ENCODE results near the gene MBD3.
"Not testable (repeated sequence)": the region's sequence is repeated elsewhere in the genome, so short reads cannot be mapped to it uniquely, and the experiment has no call there.

DNA sequence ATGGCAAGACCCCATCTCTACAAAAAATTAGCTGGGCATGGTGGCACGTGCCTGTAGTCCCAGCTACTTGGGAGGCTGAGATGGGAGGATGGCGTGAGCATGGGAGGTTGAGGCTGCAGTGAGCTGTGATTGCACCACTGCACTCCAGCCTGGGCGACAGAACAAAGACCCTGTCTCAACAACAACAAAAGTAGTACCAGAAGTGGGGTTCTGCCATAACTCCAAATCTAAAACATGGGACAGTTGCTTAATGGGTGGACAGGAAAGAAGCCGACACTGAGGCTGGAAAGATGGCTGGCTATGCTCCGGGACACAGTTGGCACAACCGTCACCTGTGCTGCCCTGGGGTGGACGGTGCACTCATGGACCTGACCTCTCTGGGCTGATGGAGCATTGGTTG, 57.0 kb downstream of the MBD3 start:
- TF ChIP-seq, protein P1, sequence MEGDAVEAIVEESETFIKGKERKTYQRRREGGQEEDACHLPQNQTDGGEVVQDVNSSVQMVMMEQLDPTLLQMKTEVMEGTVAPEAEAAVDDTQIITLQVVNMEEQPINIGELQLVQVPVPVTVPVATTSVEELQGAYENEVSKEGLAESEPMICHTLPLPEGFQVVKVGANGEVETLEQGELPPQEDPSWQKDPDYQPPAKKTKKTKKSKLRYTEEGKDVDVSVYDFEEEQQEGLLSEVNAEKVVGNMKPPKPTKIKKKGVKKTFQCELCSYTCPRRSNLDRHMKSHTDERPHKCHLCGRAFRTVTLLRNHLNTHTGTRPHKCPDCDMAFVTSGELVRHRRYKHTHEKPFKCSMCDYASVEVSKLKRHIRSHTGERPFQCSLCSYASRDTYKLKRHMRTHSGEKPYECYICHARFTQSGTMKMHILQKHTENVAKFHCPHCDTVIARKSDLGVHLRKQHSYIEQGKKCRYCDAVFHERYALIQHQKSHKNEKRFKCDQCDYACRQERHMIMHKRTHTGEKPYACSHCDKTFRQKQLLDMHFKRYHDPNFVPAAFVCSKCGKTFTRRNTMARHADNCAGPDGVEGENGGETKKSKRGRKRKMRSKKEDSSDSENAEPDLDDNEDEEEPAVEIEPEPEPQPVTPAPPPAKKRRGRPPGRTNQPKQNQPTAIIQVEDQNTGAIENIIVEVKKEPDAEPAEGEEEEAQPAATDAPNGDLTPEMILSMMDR (IDR thresholded peaks at IDR 0.05) = not testable (repeated sequence)
- not testable (repeated sequence) for TF ChIP-seq EP300 (IDR thresholded peaks at IDR 0.05; ENCODE audit: low read depth); POLR2A (IDR thresholded peaks at IDR 0.05); POLR2AphosphoS5 (IDR thresholded peaks at IDR 0.05)

All from transverse colon (tissue), 4 donors.